ENCODE measurements around the gene PSMD2.
"Not testable (repeated sequence)": the region's sequence is repeated elsewhere in the genome, so short reads cannot be mapped to it uniquely, and the experiment has no call there.

PSMD2 gene

GRCh38 chr3:184298759-184299487, at the start of gene PSMD2:
Gene PSMD2, plus strand, starts transcription at chr3:184299241. Its CDS starts 26 bp downstream, at chr3:184299267.
- DNase-seq, result peak; percentile 98

- peak; percentile 98 for DNase-seq
Observed at GRCh38 chr3:184249412-184250166, 49.5 kb upstream of the PSMD2 start, which contains the start of gene EEF1AKMT4. Gene EEF1AKMT4, plus strand, starts transcription at chr3:184249672. Its CDS starts 23 bp downstream, at chr3:184249695.

- peak; percentile 91 for DNase-seq
Observed at GRCh38 chr3:184250167-184250828, 48.7 kb upstream of the PSMD2 start.

GRCh38 chr3:184255291-184256039, 43.6 kb upstream of the PSMD2 start:
- no peak for DNase-seq

GRCh38 chr3:184257083-184257915, 41.7 kb upstream of the PSMD2 start:
- no peak for DNase-seq

- no peak for DNase-seq
Observed at GRCh38 chr3:184258926-184259325, 40.1 kb upstream of the PSMD2 start.

GRCh38 chr3:184259396-184259877, 39.6 kb upstream of the PSMD2 start:
- DNase-seq, result no peak

- peak; percentile 31 for DNase-seq
Observed at GRCh38 chr3:184259878-184260723, 38.9 kb upstream of the PSMD2 start.

GRCh38 chr3:184260724-184261269, 38.2 kb upstream of the PSMD2 start:
- no peak for DNase-seq

- peak; percentile 70 for DNase-seq
Observed at GRCh38 chr3:184261270-184261853, 37.7 kb upstream of the PSMD2 start, which contains the start of gene CAMK2N2. Gene CAMK2N2, minus strand, starts transcription at chr3:184261553. Its CDS starts 268 bp downstream, at chr3:184261285.

GRCh38 chr3:184261854-184262763, 36.9 kb upstream of the PSMD2 start:
- DNase-seq, result no peak

- no peak for DNase-seq
Observed at GRCh38 chr3:184262764-184263179, 36.3 kb upstream of the PSMD2 start.

GRCh38 chr3:184267249-184267648, 31.8 kb upstream of the PSMD2 start:
- not testable (repeated sequence) for DNase-seq

GRCh38 chr3:184272269-184272668, 26.8 kb upstream of the PSMD2 start:
- DNase-seq, result no peak

GRCh38 chr3:184275381-184275701, 23.7 kb upstream of the PSMD2 start:
- DNase-seq, result no peak

GRCh38 chr3:184275961-184276910, 22.8 kb upstream of the PSMD2 start, which contains the start of gene ECE2:
Gene ECE2, plus strand, starts transcription at chr3:184276022. Its CDS starts 132 bp downstream, at chr3:184276154.
- no peak for DNase-seq

GRCh38 chr3:184277366-184277765, 21.7 kb upstream of the PSMD2 start:
- no peak for DNase-seq

GRCh38 chr3:184282941-184283340, 16.1 kb upstream of the PSMD2 start:
- DNase-seq, result no peak
